WTC11 (cell line): ENCODE data around the gene TLK1. TPM values are rescaled to one million over a fixed set of nuclear protein-coding genes. Genes with fewer than 3 reads are reported as not detected.

Source experiments
- ATAC-seq: fragments of 200-7000 bp; cut with Tn5 transposase; 2 replicates; pipeline ENCODE4 v1.10.0; 2021; ENCODE audit warnings: mild to moderate bottlenecking, moderate library complexity
- CTCF ChIA-PET: fragments of 300-600 bp; sonication (Branson Sonifier 250); formaldehyde crosslinking; loops from one replicate; lab custom pipeline; 2021; ENCODE audit warnings: antibody characterized with exemption; lab: Charles Lee
- POLR2A ChIA-PET: fragments of 350-600 bp; sonication (Branson Sonifier 250); formaldehyde crosslinking; loops from one replicate; lab custom pipeline; 2021; ENCODE audit warnings: antibody characterized with exemption; lab: Charles Lee
- DNase-seq: peaks from one replicate; pipeline ENCODE4 v3.0.0; 2021; ENCODE audit warnings: low spot score
- H3K27ac Mint-ChIP-seq: 2 replicates; pipeline ENCODE4 v1.8.0; 2021; ENCODE audit warnings: mixed read lengths
- H3K27me3 Mint-ChIP-seq: 2 replicates; pipeline ENCODE4 v1.8.0; 2021; ENCODE audit warnings: low read depth, mild to moderate bottlenecking, moderate library complexity, mixed read lengths
- H3K36me3 Mint-ChIP-seq: 2 replicates; pipeline ENCODE4 v1.8.0; 2021; ENCODE audit warnings: mixed read lengths
- H3K4me1 Mint-ChIP-seq: 2 replicates; pipeline ENCODE4 v1.8.0; 2022; ENCODE audit warnings: mixed read lengths
- H3K4me3 Mint-ChIP-seq: 2 replicates; pipeline ENCODE4 v1.8.0; 2021; ENCODE audit warnings: mild to moderate bottlenecking, moderate library complexity, mixed read lengths
- H3K9me3 Mint-ChIP-seq: 2 replicates; pipeline ENCODE4 v1.8.0; 2021; ENCODE audit warnings: mixed read lengths
- CDX4 ChIP-seq: fragments of 250-450 bp; sonication (Bioruptor Pico); IDR thresholded peaks from 2 replicates; pipeline ENCODE4 v1.9.0; 2021; ENCODE audit warnings: moderate library complexity, mild to moderate bottlenecking, inconsistent platforms, borderline replicate concordance
- ESRRA ChIP-seq: sonication (generic); formaldehyde crosslinking; IDR thresholded peaks from 2 replicates; pipeline ENCODE4 v1.8.1; 2022; ENCODE audit warnings: mild to moderate bottlenecking, missing genetic modification reagents, borderline replicate concordance
- FOXJ3 ChIP-seq: sonication (generic); formaldehyde crosslinking; IDR thresholded peaks from 2 replicates; pipeline ENCODE4 v1.9.0; 2021; ENCODE audit warnings: missing genetic modification reagents, mild to moderate bottlenecking, borderline replicate concordance
- NFATC4 ChIP-seq: fragments of 250-450 bp; sonication (Bioruptor Pico); IDR thresholded peaks from 2 replicates; pipeline ENCODE4 v1.9.0; 2021; ENCODE audit warnings: mild to moderate bottlenecking
- NFE2L1 ChIP-seq: sonication (generic); formaldehyde crosslinking; IDR thresholded peaks from 2 replicates; pipeline ENCODE4 v1.8.1; 2023; ENCODE audit warnings: missing genetic modification reagents
- NFYB ChIP-seq: sonication (generic); formaldehyde crosslinking; conservative IDR thresholded peaks from 2 replicates; pipeline ENCODE4 v1.8.0; 2022; ENCODE audit warnings: low read depth, missing genetic modification reagents
- NR1H2 ChIP-seq: sonication (generic); formaldehyde crosslinking; IDR thresholded peaks from 2 replicates; pipeline ENCODE4 v1.9.0; 2021; ENCODE audit warnings: mild to moderate bottlenecking, moderate library complexity, missing genetic modification reagents
- OVOL2 ChIP-seq: fragments of 250-450 bp; sonication (Bioruptor Pico); IDR thresholded peaks from 2 replicates; pipeline ENCODE4 v1.9.0; 2021; ENCODE audit warnings: mild to moderate bottlenecking, borderline replicate concordance
- SMAD3 ChIP-seq: sonication (generic); formaldehyde crosslinking; IDR thresholded peaks from 2 replicates; pipeline ENCODE4 v1.8.0; 2022; ENCODE audit warnings: missing genetic modification reagents, mild to moderate bottlenecking, borderline replicate concordance
- TEAD4 ChIP-seq: sonication (generic); formaldehyde crosslinking; IDR thresholded peaks from 2 replicates; pipeline ENCODE4 v1.8.0; 2022; ENCODE audit warnings: mild to moderate bottlenecking, missing genetic modification reagents
- ZBTB21 ChIP-seq: sonication (generic); formaldehyde crosslinking; IDR thresholded peaks from 2 replicates; pipeline ENCODE4 v1.8.1; 2023; ENCODE audit warnings: mild to moderate bottlenecking, missing genetic modification reagents, borderline replicate concordance
- ZNF121 ChIP-seq: sonication (generic); formaldehyde crosslinking; IDR thresholded peaks from 2 replicates; pipeline ENCODE4 v1.8.0; 2023; ENCODE audit warnings: missing genetic modification reagents
- ZNF219 ChIP-seq: sonication (generic); formaldehyde crosslinking; IDR thresholded peaks from 2 replicates; pipeline ENCODE4 v1.8.0; 2023; ENCODE audit warnings: missing genetic modification reagents, mild to moderate bottlenecking, borderline replicate concordance
- ZNF263 ChIP-seq: sonication (generic); formaldehyde crosslinking; IDR thresholded peaks from 2 replicates; pipeline ENCODE4 v1.8.1; 2022; ENCODE audit warnings: low read depth, mild to moderate bottlenecking, moderate library complexity, missing genetic modification reagents
- ZNF416 ChIP-seq: fragments of 250-450 bp; sonication (Bioruptor Pico); IDR thresholded peaks from 2 replicates; pipeline ENCODE4 v1.9.0; 2021; ENCODE audit warnings: mild to moderate bottlenecking, inconsistent platforms
- ZNF423 ChIP-seq: fragments of 250-450 bp; sonication (Bioruptor Pico); IDR thresholded peaks from 2 replicates; pipeline ENCODE4 v2.1.2; 2022; ENCODE audit warnings: mild to moderate bottlenecking, moderate library complexity
- ZNF671 ChIP-seq: fragments of 250-450 bp; sonication (Bioruptor Pico); IDR thresholded peaks from 2 replicates; pipeline ENCODE4 v1.8.0; 2021; ENCODE audit warnings: mild to moderate bottlenecking
- ZSCAN18 ChIP-seq: fragments of 250-450 bp; sonication (Bioruptor Pico); IDR thresholded peaks from 2 replicates; pipeline ENCODE4 v2.1.2; 2022; ENCODE audit warnings: mild to moderate bottlenecking, moderate library complexity
- total RNA-seq: library from RNA; stranded (reverse); gene quantifications from 3 replicates; pipeline ENCODE4 v1.2.3, GENCODE V29; 2021
- TF ChIP-seq, protein P1 (sequence below): fragments of 250-450 bp; sonication (Bioruptor Pico); IDR thresholded peaks from 2 replicates; pipeline ENCODE4 v1.9.0; 2021; ENCODE audit warnings: mild to moderate bottlenecking
- TF ChIP-seq, protein P2 (sequence below): sonication (generic); formaldehyde crosslinking; IDR thresholded peaks from 2 replicates; pipeline ENCODE4 v1.8.0; 2023; ENCODE audit warnings: mild to moderate bottlenecking, missing genetic modification reagents
- TF ChIP-seq, protein P3 (sequence below): sonication (generic); formaldehyde crosslinking; IDR thresholded peaks from 2 replicates; pipeline ENCODE4 v1.8.1; 2022; ENCODE audit warnings: mild to moderate bottlenecking, missing genetic modification reagents, moderate library complexity, borderline replicate concordance

The TLK1 gene
- total RNA-seq, 1 experiment from 2014 or later, result 91.1 TPM

- TF ChIP-seq, protein P1, sequence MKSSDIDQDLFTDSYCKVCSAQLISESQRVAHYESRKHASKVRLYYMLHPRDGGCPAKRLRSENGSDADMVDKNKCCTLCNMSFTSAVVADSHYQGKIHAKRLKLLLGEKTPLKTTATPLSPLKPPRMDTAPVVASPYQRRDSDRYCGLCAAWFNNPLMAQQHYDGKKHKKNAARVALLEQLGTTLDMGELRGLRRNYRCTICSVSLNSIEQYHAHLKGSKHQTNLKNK (CRISPR knock-in tag), result no peak
- TF ChIP-seq ZBTB21 (no peak), ESRRA (CRISPR knock-in tag) (no peak), ZNF423 (CRISPR knock-in tag) (no peak), TEAD4 (no peak), OVOL2 (CRISPR knock-in tag) (no peak)
Measured at GRCh38 chr2:171008550-171009205, 152.0 kb downstream of the TLK1 start (continued).

DNA sequence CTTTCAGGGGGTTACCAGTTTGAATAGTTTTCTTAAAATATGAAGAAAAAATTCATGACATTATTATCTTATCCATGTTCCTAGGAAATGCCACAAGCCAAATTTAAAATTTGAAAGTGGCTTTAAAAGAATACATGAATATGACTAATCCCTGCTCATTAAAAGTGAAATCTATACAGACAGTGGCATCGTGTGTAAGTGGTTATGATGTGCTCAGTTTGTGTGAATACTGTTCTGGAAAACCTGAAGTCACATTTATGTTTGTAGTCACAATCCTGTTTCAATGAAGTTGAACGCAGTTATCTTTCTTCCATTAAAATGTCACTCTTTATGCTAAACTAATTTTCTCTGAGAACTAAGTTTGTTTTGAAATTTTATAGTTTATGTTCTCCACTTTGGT lies 155.9 kb downstream of the TLK1 start:
- DNase-seq, result no peak
- no peak overlapping the region for H3K4me3 Mint-ChIP-seq
- ChIA-PET POLR2A (no interaction called here), CTCF (no interaction called here)
- peaks cover 54% of the 10 kb centered on the region for H3K36me3 Mint-ChIP-seq
- ATAC-seq, result no peak
- no peak for TF ChIP-seq ZNF219
- TF ChIP-seq ZNF671, result no peak
- H3K27ac Mint-ChIP-seq, result no peak overlapping the region
- H3K9me3 Mint-ChIP-seq, result no peaks in the 10 kb centered on the region
- H3K4me1 Mint-ChIP-seq, result no peaks in the 10 kb centered on the region
- H3K27me3 Mint-ChIP-seq, result no peaks in the 10 kb centered on the region

DNA sequence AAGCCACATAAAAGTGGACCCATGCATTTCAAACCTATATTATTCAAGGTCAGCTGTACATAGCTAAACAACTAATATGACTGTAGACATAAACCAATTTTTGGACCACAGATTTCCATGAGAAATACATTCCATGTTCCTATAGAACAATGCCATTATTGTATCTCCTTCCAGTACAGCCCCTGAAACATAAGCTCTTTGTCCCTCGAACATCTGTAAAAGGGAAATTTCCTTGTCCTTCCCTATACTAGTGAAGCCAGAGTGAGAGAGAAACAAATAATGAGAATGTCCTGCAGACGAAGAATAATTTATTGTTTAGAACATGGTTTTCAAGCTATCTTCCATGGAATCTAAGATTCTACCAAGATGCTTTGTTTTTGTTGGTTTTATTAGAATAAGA lies 156.3 kb downstream of the TLK1 start:
- ChIA-PET POLR2A (no interaction called here), CTCF (no interaction called here)
- no peak for DNase-seq
- Mint-ChIP-seq H3K36me3 (peaks cover 54% of the 10 kb centered on the region), H3K4me1 (no peaks in the 10 kb centered on the region), H3K27me3 (no peaks in the 10 kb centered on the region), H3K4me3 (no peak overlapping the region), H3K27ac (no peak overlapping the region), H3K9me3 (no peaks in the 10 kb centered on the region)
- no peak for TF ChIP-seq NFE2L1
- no peak for TF ChIP-seq NR1H2
- no peak for TF ChIP-seq FOXJ3
- ATAC-seq, result no peak

DNA sequence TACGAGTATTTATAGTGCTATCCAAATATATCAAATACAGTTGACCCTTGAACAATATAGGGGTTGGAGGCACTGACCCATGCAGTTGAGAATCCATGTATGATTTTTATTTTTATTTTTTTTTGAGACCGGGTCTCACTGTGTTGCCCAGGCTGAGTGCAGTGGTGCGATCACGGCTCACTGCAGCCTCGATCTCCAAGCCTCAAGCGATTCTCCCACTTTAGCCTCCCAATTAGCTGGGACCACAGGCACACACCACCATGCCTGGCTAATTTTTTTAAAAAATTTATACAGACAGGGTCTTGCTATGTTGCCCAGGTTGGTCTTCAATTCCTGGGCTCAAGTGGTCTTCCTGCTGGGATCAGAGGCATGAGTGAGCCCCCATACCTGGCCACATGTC lies 161.0 kb downstream of the TLK1 start:
- peaks cover 61% of the 10 kb centered on the region for H3K36me3 Mint-ChIP-seq
- CTCF ChIA-PET, result no interaction called here
- TF ChIP-seq ZNF263, result no peak
- no peak for TF ChIP-seq NFYB (CRISPR knock-in tag)
- peak; percentile 70; the same call in 1 of the 2 replicates for TF ChIP-seq ZNF121 (CRISPR knock-in tag)
- TF ChIP-seq, all 79 proteins: peak for 1

GRCh38 chr2:170997893-170998597 lies 162.6 kb downstream of the TLK1 start:
- ChIA-PET CTCF (no interaction called here), POLR2A (no interaction called here)
- Mint-ChIP-seq H3K9me3 (no peaks in the 10 kb centered on the region), H3K27ac (peak overlapping the region; percentile 19), H3K4me3 (no peak overlapping the region), H3K27me3 (no peaks in the 10 kb centered on the region), H3K36me3 (peaks cover 56% of the 10 kb centered on the region), H3K4me1 (no peaks in the 10 kb centered on the region)
- DNase-seq, result no peak
- ATAC-seq, result no peak
- TF ChIP-seq ZSCAN18, result no peak
- no peak for TF ChIP-seq CDX4 (CRISPR knock-in tag)
- no peak for TF ChIP-seq NFATC4 (CRISPR knock-in tag)
- TF ChIP-seq NFYB (CRISPR knock-in tag), result no peak
- no peak for TF ChIP-seq ZNF416 (CRISPR knock-in tag)
- no peak for TF ChIP-seq SMAD3 (CRISPR knock-in tag)
- TF ChIP-seq, protein P2, sequence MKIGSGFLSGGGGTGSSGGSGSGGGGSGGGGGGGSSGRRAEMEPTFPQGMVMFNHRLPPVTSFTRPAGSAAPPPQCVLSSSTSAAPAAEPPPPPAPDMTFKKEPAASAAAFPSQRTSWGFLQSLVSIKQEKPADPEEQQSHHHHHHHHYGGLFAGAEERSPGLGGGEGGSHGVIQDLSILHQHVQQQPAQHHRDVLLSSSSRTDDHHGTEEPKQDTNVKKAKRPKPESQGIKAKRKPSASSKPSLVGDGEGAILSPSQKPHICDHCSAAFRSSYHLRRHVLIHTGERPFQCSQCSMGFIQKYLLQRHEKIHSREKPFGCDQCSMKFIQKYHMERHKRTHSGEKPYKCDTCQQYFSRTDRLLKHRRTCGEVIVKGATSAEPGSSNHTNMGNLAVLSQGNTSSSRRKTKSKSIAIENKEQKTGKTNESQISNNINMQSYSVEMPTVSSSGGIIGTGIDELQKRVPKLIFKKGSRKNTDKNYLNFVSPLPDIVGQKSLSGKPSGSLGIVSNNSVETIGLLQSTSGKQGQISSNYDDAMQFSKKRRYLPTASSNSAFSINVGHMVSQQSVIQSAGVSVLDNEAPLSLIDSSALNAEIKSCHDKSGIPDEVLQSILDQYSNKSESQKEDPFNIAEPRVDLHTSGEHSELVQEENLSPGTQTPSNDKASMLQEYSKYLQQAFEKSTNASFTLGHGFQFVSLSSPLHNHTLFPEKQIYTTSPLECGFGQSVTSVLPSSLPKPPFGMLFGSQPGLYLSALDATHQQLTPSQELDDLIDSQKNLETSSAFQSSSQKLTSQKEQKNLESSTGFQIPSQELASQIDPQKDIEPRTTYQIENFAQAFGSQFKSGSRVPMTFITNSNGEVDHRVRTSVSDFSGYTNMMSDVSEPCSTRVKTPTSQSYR (CRISPR knock-in tag), result no peak
- no peak for TF ChIP-seq ZNF671
- TF ChIP-seq, protein P3, sequence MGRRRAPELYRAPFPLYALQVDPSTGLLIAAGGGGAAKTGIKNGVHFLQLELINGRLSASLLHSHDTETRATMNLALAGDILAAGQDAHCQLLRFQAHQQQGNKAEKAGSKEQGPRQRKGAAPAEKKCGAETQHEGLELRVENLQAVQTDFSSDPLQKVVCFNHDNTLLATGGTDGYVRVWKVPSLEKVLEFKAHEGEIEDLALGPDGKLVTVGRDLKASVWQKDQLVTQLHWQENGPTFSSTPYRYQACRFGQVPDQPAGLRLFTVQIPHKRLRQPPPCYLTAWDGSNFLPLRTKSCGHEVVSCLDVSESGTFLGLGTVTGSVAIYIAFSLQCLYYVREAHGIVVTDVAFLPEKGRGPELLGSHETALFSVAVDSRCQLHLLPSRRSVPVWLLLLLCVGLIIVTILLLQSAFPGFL (CRISPR knock-in tag), result no peak

More for the DNA sequence above, 161.0 kb downstream of the TLK1 start:
- Mint-ChIP-seq H3K27me3 (no peaks in the 10 kb centered on the region), H3K9me3 (no peaks in the 10 kb centered on the region), H3K4me1 (no peaks in the 10 kb centered on the region), H3K27ac (no peak overlapping the region), H3K4me3 (no peak overlapping the region)
- POLR2A ChIA-PET, result no interaction called here
- ATAC-seq, result no peak
- no peak for DNase-seq
